MV-4-11 (cell line): ENCODE data around the gene NEK11.
A peak's percentile ranks its signal among the peaks of the same experiment; 100 is the strongest.
"Not testable (repeated sequence)": the region's sequence is repeated elsewhere in the genome, so short reads cannot be mapped to it uniquely, and the experiment has no call there.

ENCODE experiments used
- DNase-seq: peaks from one replicate; lab custom pipeline; 2025; lab: John Stamatoyannopoulos, UW

Gene NEK11

GRCh38 chr3:131304890-131305289 is 278.2 kb downstream of the NEK11 start:
- no peak for DNase-seq

- no peak for DNase-seq
These were observed 279.6 kb downstream of the NEK11 start for GRCh38 chr3:131306242-131306641.

GRCh38 chr3:131314318-131314717 is 287.6 kb downstream of the NEK11 start:
- no peak for DNase-seq

GRCh38 chr3:131315162-131315561 is 288.5 kb downstream of the NEK11 start:
- DNase-seq, result no peak

- DNase-seq, result no peak
These were observed 291.0 kb downstream of the NEK11 start for GRCh38 chr3:131317667-131318066.

- no peak for DNase-seq
These were observed 296.3 kb downstream of the NEK11 start for GRCh38 chr3:131323014-131323413.

GRCh38 chr3:131323792-131324191 is 297.1 kb downstream of the NEK11 start:
- DNase-seq, result no peak

GRCh38 chr3:131324923-131325322 is 298.2 kb downstream of the NEK11 start:
- no peak for DNase-seq

- no peak for DNase-seq
These were observed 299.6 kb downstream of the NEK11 start for GRCh38 chr3:131326307-131326706.

- no peak for DNase-seq
These were observed 302.0 kb downstream of the NEK11 start for GRCh38 chr3:131328721-131329120.

- DNase-seq, result peak; percentile 12
These were observed 303.1 kb downstream of the NEK11 start for GRCh38 chr3:131329774-131330173.

GRCh38 chr3:131331456-131332085 is 304.9 kb downstream of the NEK11 start:
- DNase-seq, result not testable (repeated sequence)

GRCh38 chr3:131338948-131339640 is 312.4 kb downstream of the NEK11 start:
- no peak for DNase-seq

- DNase-seq, result no peak
These were observed 315.1 kb downstream of the NEK11 start for GRCh38 chr3:131341761-131342160.

GRCh38 chr3:131348911-131349310 is 322.2 kb downstream of the NEK11 start:
- no peak for DNase-seq

GRCh38 chr3:131349454-131349853 is 322.8 kb downstream of the NEK11 start:
- no peak for DNase-seq

- DNase-seq, result no peak
These were observed 323.3 kb downstream of the NEK11 start for GRCh38 chr3:131349946-131350347.

- DNase-seq, result no peak
These were observed 323.8 kb downstream of the NEK11 start for GRCh38 chr3:131350506-131350905.

- DNase-seq, result no peak
These were observed 326.6 kb downstream of the NEK11 start for GRCh38 chr3:131353016-131353877.

- no peak for DNase-seq
These were observed 327.3 kb downstream of the NEK11 start for GRCh38 chr3:131353986-131354385.

GRCh38 chr3:131356006-131356595 is 329.4 kb downstream of the NEK11 start:
- DNase-seq, result no peak

- DNase-seq, result no peak
These were observed 330.6 kb downstream of the NEK11 start for GRCh38 chr3:131357275-131357674.
